Lung (tissue), 12 donors: ENCODE measurements around the gene NTHL1. TPM values are rescaled to one million over a fixed set of nuclear protein-coding genes. Genes with fewer than 3 reads are reported as not detected.
A peak's percentile ranks its signal among the peaks of the same experiment; 100 is the strongest.

Experiments
- ATAC-seq: fragments of 200-7000 bp; cut with Tn5 transposase; one replicate; pipeline ENCODE4 v1.9.1; 2020; ENCODE audit warnings: moderate number of reproducible peaks; ENCODE audit not compliant: insufficient read depth, low FRiP score
- DNase-seq, 3 donors: peaks; one replicate each; pipeline ENCODE4 v3.0.0-alpha.2; 2013 to 2017
- H3K27ac ChIP-seq, 2 donors: one replicate each; pipeline ENCODE4 v1.5.1; 2013; ENCODE audit warnings: mild to moderate bottlenecking in 2 of 2, moderate library complexity in 2 of 2, control low read depth in 1 of 2, inconsistent platforms in 1 of 2, low read depth in 1 of 2, low read length in 1 of 2
- H3K27me3 ChIP-seq, 3 donors: one replicate each; pipeline ENCODE4 v1.5.1; 2013; ENCODE audit warnings: low read length in 2 of 3; ENCODE audit not compliant: control insufficient read depth in 3 of 3, insufficient read depth in 3 of 3
- H3K36me3 ChIP-seq, 4 donors: one replicate each; pipeline ENCODE4 v1.5.1; 2013; ENCODE audit warnings: low read length in 4 of 4, mild to moderate bottlenecking in 1 of 4, moderate library complexity in 1 of 4; ENCODE audit not compliant: control insufficient read depth in 4 of 4, insufficient read depth in 4 of 4
- H3K4me1 ChIP-seq, 5 donors: one replicate each; pipeline ENCODE4 v1.5.1; 2013; ENCODE audit warnings: low read length in 5 of 5, mild to moderate bottlenecking in 2 of 5, moderate library complexity in 1 of 5; ENCODE audit not compliant: control insufficient read depth in 5 of 5, insufficient read depth in 5 of 5
- H3K4me3 ChIP-seq: one replicate; pipeline ENCODE4 v1.5.1; 2013; ENCODE audit warnings: mild to moderate bottlenecking, control low read depth, moderate library complexity
- H3K9ac ChIP-seq, 2 donors: one replicate each; pipeline ENCODE4 v1.5.1; 2013; ENCODE audit warnings: low read length in 2 of 2, control low read depth in 1 of 2; ENCODE audit not compliant: insufficient read depth in 1 of 2
- H3K9me3 ChIP-seq, 4 donors: one replicate each; pipeline ENCODE4 v1.5.1; 2013; ENCODE audit warnings: low read length in 3 of 4, mild to moderate bottlenecking in 1 of 4, moderate library complexity in 1 of 4; ENCODE audit not compliant: control insufficient read depth in 4 of 4, insufficient read depth in 3 of 4
- WGBS, 2 donors: extraction: QIAGEN DNeasy Blood & Tissue Kit; methylation state at CpG; one replicate each; pipeline ENCODE4 v1.1.7; 2013; 5-methylcytosine and 5-hydroxymethylcytosine counted together
- polyA plus RNA-seq, 2 donors: library from polyadenylated mRNA; stranded (reverse); fragments of 200-250 nt; gene quantifications; one replicate each; pipeline ENCODE4 v1.2.1, GENCODE V29; 2013
- total RNA-seq, 2 donors: library from RNA; depleted of rRNA in 1 of 2; stranded (reverse); fragments of >200 nt in 1 of 2; gene quantifications; one replicate each; pipeline ENCODE4 v1.2.1, GENCODE V29; 2014 to 2021
- TF ChIP-seq, protein P1 (sequence below): IDR thresholded peaks from 2 replicates; pipeline ENCODE4 v1.5.1; 2012; ENCODE audit warnings: mild to moderate bottlenecking; ENCODE audit errors: control extremely low read depth, extremely low read depth
- donor health status: control.
- donor health status: control.
- donor health status: Bipolar disorder and iron deficiency.
- donor health status: healthy.
- donor health status: DM: yes; HTN: yes; CAD: no.

NTHL1 gene
- total and polyA plus RNA-seq, 4 donors = 19.3 to 43.5 (median 29.1) TPM

DNA sequence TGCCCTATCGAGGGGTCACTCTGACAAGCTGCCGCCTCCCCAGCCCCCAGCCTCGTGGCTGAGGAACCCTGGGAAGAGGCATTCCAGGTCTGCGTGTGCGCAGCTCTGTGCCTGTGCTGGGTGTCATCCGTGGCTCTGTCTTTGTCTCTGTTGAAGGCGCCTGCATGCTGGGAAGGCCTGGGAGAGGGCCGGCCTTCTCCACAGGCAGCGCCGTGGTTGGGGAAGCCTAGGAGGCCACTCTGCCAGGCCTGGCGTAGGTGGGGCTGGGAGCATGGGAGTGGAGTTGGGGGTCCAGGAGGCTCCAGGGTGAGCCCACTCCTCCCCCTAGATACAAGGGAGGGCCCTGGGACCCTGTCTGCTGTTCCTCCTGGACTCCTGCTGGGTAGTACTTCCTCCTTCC lies 17.6 kb downstream of the NTHL1 start:
- Histone ChIP-seq H3K9ac (no peak overlapping the region), H3K27me3 (no peaks in the 10 kb centered on the region), H3K9me3 (no peaks in the 10 kb centered on the region), H3K4me1 (peaks cover 0 to 49% (median 27%) of the 10 kb centered on the region in 5 donors), H3K36me3 (peaks cover 0 to 15% (median 0%) of the 10 kb centered on the region in 4 donors), H3K27ac (peak overlapping the region; percentile 4 to 67), H3K4me3 (peak overlapping the region; percentile 54)
- 76 to 82% methylated on average over 11 of the region's 11 CpGs for WGBS, 2 donors
- TF ChIP-seq, protein P1, sequence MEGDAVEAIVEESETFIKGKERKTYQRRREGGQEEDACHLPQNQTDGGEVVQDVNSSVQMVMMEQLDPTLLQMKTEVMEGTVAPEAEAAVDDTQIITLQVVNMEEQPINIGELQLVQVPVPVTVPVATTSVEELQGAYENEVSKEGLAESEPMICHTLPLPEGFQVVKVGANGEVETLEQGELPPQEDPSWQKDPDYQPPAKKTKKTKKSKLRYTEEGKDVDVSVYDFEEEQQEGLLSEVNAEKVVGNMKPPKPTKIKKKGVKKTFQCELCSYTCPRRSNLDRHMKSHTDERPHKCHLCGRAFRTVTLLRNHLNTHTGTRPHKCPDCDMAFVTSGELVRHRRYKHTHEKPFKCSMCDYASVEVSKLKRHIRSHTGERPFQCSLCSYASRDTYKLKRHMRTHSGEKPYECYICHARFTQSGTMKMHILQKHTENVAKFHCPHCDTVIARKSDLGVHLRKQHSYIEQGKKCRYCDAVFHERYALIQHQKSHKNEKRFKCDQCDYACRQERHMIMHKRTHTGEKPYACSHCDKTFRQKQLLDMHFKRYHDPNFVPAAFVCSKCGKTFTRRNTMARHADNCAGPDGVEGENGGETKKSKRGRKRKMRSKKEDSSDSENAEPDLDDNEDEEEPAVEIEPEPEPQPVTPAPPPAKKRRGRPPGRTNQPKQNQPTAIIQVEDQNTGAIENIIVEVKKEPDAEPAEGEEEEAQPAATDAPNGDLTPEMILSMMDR = no peak
- DNase-seq (no peak), ATAC-seq (no peak)

DNA sequence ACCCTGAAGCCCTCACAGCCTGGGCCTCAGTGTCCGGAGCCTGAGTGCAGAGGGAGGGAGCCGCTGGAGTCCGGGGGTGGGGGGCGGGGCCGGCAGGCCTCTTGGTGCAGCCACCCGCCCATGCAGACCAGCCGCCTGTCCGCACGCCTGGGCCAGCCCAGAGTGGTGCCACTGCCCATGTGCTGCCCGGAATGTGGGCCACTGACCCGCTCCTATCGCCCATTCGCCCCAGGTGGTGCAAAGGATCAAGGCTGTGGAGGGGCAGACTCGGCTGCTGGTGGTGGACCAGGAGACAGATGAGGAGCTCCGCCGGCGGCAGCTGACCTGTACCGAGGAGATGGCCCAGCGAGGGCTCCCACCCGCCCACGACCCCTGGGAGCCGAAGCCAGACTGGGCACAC lies 18.3 kb downstream of the NTHL1 start:
- H3K9me3 ChIP-seq = no peaks in the 10 kb centered on the region
- ATAC-seq (no peak), DNase-seq (no peak)
- peak overlapping the region; percentile 4 to 67 for H3K27ac ChIP-seq
- TF ChIP-seq, protein P1 = no peak
- peaks cover 0 to 44% (median 24%) of the 10 kb centered on the region in 5 donors for H3K4me1 ChIP-seq
- peak overlapping the region; percentile 54 for H3K4me3 ChIP-seq
- H3K36me3 ChIP-seq = peaks cover 0 to 15% (median 0%) of the 10 kb centered on the region in 4 donors
- no peaks in the 10 kb centered on the region for H3K27me3 ChIP-seq
- 63 to 77% methylated on average over 17 to 22 of the region's 22 CpGs for WGBS, 2 donors
- no peak overlapping the region for H3K9ac ChIP-seq

DNA sequence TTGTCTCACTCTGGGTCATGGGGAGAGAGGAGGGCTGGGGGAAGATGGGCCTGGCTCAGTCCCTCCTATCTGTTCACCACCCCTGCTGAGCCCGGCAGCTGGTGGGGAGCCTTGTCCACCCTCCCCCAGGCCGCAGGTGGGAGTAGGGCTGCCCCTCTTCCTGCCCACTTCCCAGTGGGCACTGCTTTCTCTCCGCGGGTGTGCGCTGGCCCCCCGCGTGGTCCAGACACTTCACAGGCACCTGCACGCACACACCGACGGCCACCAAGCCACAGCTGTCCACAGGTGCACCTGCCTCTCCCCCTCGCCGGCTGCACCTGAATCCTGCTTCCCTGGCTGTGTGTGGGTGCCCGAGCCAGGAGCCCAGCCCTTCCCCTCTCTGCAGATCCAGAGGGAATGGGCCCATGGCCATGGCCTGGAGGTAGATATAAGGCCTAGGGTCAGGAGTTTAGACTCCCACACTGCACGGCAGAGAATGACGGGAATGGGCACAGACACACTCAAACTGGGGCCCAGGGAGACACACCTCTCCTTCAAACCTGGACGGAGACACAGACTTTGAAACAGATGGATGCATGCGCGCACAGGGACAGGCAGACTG lies 18.9 kb downstream of the NTHL1 start:
- WGBS, 2 donors = 67 to 71% methylated on average over 18 of the region's 18 CpGs
- Histone ChIP-seq H3K27ac (peak overlapping the region in 1 of 2 donors; percentile 65), H3K9me3 (no peaks in the 10 kb centered on the region), H3K4me1 (peaks cover 0 to 45% (median 27%) of the 10 kb centered on the region in 5 donors), H3K4me3 (peak overlapping the region; percentile 54), H3K9ac (no peak overlapping the region), H3K36me3 (peaks cover 0 to 15% (median 0%) of the 10 kb centered on the region in 4 donors), H3K27me3 (no peaks in the 10 kb centered on the region)
- ATAC-seq = no peak
- TF ChIP-seq, protein P1 = no peak
- no peak for DNase-seq
